SK-MEL-5 (cell line): ENCODE data around the gene BRSK2. TPM values are rescaled to one million over a fixed set of nuclear protein-coding genes. Genes with fewer than 3 reads are reported as not detected.
"Not testable (repeated sequence)": the region's sequence is repeated elsewhere in the genome, so short reads cannot be mapped to it uniquely, and the experiment has no call there.

Experiments used
- DNase-seq: peaks from one replicate; pipeline ENCODE4 v3.0.0-alpha.2; 2016; ENCODE audit warnings: low read depth, low spot score
- in situ Hi-C: cut with HindIII; loops from 2 replicates; pipeline ENCODE4 v1.10.0; 2016; ENCODE audit warnings: low sequenced_read_pairs, high pct_unique_total_duplicates, low pct_unique_long_range_greater_than_20kb
- total RNA-seq: library from RNA; depleted of rRNA; stranded (reverse); fragments of >200 nt; shearing (Covaris generic); gene quantifications from 2 replicates; pipeline ENCODE4 v1.2.3, GENCODE V29; 2014; rRNA removed

Gene BRSK2
- total RNA-seq, 1 experiment from 2014 or later = 4.5 TPM

DNA sequence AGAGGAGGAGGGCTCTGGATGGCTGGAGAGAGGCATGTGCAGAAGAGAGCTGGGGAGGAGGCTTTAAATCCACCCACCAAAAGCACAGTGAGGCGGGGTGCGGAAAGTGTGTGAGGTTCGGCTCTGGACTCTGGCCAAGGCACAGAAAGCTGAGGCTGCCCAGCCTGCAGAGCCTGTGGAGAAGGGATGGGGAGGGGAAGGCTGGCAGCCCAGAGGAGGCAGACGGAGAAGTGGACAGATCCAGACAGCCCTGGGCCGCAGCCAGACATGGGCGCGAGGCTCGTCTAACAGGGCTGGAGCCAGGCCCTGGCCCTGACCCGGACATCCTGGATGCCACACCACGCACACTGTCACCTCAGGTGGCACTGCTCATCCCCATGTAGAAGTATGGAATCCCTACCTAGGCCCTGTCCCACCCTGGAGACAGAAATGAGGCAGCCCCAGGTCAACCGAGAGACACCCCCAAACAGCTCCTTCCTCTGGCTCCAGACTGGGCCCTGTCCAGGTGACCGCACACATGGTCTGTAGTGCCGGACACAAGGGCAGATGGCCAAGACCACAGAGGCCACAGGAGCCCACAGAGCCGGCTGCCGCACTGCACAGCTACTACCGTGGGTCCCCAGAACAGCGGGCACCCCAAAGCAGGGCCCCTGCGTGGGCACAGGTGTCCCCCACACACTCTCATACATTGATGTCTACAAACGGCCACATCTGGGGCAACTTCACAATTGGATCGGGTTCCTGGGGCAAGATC, 113.4 kb downstream of the BRSK2 start:
- in situ Hi-C loops = no loop called here
- DNase-seq = no peak

DNA sequence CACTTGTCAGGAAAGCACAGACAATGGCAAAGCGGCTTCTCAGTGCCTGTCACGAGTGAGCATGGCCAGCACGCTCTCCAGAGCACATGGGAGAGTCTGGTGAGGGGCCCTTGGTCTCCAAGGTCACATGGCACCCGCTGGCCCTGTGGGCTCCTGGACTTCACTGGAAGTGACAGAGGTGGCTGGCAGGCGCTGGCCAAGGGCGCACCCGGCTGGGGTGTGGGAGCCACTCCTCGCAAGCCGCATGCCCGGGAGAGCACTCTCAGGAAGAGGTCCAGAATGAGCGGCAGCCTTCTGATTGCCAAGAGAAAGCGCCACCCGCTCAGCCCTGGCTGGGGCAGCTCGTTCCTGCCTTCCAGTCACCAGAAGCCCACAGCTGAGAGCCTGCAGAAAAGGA, 114.0 kb downstream of the BRSK2 start:
- no peak for DNase-seq
- in situ Hi-C loops = no loop called here

DNA sequence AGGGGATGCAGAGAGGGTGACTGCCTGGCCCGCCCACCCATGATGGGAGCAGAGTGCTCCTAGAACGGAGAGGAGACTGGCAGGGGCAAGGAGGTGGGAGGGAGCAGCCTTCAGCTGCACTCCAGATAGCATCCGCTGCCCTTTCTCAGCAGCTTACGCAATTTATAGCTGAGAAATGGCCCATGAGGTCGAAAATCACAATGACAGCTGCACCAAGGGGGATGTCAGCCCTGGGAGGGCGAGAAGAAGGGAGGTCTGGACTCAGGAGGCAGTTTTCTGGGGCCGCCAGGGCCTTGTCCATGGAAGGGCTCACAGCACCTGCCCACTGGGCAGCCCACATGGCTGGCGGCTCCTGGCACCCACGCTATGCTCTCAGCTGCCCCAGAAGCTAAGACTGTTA, 114.4 kb downstream of the BRSK2 start:
- in situ Hi-C loops = no loop called here
- no peak for DNase-seq

DNA sequence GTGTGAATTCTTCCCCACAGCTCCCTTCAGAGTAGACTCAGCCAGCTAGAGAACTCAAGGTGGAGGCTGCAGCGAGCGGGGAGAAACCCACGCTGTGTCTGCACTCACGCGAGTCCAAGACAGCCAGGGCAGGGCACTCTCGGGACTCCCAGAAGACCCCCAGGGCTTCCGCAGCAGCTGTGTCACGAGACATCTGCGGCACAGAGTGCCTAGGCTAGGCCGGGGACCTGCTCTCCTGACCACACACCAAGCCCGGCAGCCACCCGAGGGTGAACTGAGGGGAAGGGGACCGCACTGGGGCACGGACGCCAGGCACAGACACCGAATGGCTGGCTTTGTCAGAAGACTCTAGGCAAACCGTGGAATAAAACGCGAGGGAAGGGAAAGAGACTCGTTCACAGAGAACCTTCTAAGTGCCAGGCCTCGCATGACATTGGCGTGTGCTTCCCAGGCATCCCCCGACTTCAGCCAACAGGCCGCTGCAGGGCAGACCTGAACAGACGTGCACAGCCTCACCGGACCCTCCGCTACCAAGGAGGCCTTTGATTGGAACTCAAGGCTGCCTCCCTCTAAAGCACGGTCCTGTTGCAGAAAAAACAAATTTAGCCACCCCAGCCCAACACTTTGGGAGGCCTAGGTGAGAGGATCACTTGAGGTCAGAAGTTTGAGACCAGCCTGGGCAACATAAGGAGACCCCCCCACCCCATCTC, 115.0 kb downstream of the BRSK2 start:
- in situ Hi-C loops = no loop called here

DNA sequence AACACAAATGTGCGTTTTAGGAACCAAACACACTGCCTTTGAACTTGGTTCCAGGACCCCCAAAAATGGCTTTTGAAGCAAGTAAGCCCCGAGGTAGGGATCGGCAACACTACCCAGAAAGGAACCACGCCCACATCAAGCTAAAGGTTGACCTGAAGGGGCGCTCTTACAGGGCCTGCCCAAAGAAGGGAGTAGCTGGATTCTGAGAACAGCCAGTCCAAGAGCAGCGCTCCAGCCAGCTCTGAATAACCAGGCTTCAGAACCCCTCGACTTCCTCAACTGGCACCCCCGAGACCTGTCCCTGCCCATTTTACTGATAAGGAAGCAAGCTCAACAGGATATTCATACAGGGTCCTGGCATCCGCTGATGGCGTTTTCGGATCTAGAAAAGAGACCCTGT, 115.7 kb downstream of the BRSK2 start:
- in situ Hi-C loops = no loop called here
- no peak for DNase-seq

More for the DNA sequence above, 115.0 kb downstream of the BRSK2 start:
- DNase-seq = no peak

DNA sequence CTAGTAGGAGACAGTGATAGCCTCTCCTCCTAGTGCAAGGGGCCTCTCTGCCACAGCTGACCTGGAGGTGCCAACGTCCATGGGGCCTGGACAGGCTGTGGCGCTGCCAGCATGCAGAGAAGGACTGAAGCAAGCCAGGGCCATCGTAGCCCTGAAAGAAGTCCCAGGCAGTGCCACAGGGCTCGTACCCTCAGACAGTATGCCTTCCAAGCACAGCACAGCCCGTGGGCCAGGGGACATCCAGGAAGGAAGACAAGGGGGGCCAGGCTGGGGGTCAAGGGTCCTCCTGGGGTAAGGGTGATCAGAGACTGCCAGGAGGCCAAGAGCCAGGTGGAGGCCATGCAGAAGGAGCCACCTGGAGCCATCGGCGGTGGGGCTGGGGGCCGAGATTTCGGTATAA, 117.2 kb downstream of the BRSK2 start:
- in situ Hi-C loops = no loop called here

DNA sequence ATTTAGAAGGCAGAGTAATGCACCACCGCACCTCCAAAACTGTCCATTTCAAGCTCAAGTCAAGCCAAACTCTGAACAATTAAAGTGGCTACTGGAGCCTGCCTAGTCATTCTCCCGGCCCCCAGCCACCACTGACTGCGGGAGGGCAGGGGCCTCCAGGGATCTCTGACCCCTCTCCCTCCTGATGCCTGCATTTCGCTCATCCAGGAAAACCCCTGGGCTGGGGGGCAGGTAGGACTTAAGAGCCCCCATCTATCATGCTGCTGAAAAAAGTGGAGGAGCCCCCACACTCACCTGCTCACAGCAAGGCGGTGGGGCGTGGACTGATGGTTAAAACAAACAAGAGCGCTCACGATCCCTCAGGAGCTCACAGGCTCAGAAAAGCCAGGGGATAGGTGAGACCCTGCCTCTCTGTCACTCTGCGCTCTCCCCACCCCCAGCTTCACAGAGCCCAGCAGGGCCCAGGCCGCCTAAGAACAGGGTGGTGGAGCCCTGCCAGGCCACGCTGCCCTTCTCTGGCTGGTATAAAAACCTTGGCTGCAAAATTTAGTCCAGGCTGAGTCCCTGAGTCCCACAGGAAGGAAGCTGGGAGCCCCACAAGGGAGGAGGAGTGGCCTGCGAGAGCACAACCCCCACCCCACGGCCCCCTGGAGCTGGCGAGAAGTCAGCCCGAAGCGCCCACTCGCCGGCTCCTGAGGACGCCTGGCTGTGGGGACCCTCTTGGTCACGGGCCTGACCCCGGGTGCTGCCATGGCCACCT, 117.8 kb downstream of the BRSK2 start:
- DNase-seq = no peak
- in situ Hi-C loops = no loop called here

More for the DNA sequence above, 117.2 kb downstream of the BRSK2 start:
- no peak for DNase-seq

DNA sequence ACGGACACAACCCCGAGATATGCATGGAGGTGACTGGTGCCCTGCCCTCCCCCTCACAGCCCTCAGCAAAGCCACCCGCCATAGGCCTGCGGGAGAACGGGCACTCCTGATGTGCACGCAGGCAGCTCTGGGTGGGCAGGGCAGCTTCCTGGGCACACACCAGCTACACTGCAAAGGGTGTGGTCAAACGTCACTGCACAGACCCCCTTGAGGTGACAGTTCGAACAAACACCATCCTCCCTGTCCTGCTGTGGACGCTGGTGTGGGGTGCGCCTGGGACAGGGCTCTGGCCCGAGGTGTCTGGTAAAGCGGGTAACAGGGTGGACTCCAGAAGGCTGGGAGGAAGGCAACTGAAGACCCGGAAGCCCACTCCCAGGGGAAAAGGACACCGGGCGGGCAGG, 118.8 kb downstream of the BRSK2 start:
- DNase-seq = no peak
- in situ Hi-C loops = no loop called here

DNA sequence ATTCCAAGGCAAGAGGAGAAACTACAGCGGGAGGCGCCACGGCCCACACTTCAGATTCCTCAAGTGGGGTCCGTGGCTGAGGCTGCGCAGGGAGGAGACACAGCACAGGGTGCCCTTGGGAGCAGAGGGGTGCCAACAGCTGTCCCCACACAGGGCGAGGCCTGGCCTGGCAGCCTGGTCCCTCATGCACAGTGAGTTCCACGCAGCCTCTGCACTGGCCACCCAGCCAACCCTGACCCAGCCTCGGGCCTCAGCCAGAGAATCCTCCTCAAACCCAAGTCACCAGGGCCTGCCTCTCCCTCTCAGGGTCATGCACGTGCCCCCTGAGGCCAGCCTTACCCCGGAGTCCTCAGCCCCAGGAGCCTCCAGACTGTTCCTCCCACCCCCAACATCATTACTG, 119.3 kb downstream of the BRSK2 start:
- in situ Hi-C loops = no loop called here
- DNase-seq = no peak

DNA sequence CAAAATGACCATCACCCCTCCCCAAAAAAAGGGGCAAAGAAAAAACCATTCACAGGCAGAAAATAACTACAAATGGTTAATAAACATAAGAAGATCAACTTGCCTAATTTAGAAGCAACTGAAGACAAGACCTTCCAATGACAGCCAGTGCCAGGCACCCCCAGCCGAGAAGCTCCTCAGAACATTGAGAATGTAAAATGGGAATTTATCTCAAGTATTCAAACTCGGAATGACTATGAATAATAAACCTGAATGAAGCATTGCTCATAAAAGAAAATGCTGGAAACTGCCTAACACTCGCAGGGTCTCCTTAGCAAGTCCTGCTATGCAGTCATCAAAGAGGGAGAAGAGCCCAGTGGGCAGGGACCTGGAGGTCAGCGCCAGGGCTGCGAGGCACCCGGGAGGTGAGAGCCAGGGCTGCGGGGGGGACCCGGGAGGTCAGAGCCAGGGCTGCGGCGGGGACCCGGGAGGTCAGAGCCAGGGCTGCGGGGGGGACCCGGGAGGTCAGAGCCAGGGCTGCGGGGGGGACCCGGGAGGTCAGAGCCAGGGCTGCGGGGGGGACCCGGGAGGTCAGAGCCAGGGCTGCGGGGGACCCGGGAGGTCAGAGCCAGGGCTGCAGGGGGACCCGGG, 120.0 kb downstream of the BRSK2 start:
- in situ Hi-C loops = no loop called here
- DNase-seq = no peak

DNA sequence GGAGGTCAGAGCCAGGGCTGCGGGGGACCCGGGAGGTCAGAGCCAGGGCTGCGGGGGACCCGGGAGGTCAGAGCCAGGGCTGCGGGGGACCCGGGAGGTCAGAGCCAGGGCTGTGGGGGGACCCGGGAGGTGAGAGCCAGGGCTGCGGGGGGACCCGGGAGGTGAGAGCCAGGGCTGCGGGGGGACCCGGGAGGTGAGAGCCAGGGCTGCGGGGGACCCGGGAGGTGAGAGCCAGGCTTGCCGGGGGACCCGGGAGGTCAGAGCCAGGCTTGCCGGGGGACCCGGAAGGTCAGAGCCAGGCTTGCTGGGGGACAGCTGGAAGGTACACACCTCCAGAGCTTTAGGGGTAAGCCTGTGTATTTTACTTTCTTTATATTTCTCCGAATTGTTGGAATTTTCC, 120.6 kb downstream of the BRSK2 start:
- in situ Hi-C loops, DNase-seq: not testable (repeated sequence)

DNA sequence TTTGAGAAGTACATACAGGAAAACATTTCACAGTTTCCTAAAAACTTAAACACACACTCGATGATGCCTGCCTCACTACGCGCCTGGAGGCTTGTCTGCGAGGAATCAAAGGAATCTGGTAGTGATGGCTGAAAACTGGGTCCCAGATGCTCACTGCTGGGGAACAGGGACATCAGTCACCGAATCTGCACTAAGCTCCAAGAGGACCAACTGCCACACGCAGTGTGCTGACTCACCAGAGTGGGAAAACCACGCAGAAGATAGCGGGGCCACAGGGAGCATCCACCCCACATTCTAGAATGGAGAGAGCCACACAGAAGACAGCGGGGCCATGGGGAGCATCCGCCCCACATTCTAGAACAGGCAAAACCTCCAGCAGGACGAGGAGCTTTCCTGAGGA, 121.2 kb downstream of the BRSK2 start:
- DNase-seq = no peak
- in situ Hi-C loops = no loop called here

DNA sequence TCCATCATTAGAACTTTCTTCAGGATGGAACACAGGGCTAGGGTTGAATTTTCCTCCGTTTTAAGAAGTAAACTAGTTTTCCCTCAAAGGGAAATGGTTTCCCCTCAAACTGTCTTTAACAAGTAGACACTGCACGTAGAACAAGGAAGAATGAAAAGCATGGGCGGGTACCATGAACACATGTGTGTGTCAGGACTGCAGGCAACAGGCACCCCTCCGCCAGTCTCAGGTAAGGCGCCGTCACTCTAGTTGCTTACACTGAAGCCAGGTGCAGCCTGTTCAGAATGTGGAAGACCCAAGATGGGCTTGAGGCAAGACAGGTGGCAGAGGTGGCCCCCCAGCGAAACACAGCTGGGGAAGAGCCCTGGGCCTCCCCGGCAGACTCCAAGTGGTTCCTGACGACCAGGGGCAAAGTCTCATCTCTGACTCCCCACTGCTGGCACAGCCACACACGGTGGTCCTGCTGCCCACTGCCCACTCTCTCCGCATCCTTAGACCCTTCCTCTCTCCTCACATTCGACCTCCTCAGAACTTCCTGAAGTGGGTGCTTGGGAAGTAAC, 122.3 kb downstream of the BRSK2 start:
- in situ Hi-C loops = no loop called here
- DNase-seq = no peak

Other genes starting within 250 kb of the BRSK2 start
- not detected in 2 replicates for gene MUC5AC, start 232.0 kb upstream of the BRSK2 start, total RNA-seq
- gene MUC5B, start 166.9 kb upstream of the BRSK2 start, total RNA-seq = 0.21 and 0.35 TPM in 2 replicates
- 33.5 and 36.0 TPM in 2 replicates for gene TOLLIP, start 80.3 kb upstream of the BRSK2 start, total RNA-seq
- gene MOB2, start 96.8 kb downstream of the BRSK2 start, total RNA-seq = 18.0 and 22.5 TPM in 2 replicates
- 0.48 and 0.85 TPM in 2 replicates for gene DUSP8, start 182.3 kb downstream of the BRSK2 start, total RNA-seq
- not detected in 2 replicates for gene KRTAP5-1, start 195.3 kb downstream of the BRSK2 start, total RNA-seq
- gene KRTAP5-2, start 208.4 kb downstream of the BRSK2 start, total RNA-seq = 0.26 and 0.72 TPM in 2 replicates
- gene KRTAP5-3, start 218.5 kb downstream of the BRSK2 start, total RNA-seq = not detected in 2 replicates
- not detected in 2 replicates for gene KRTAP5-4, start 232.2 kb downstream of the BRSK2 start, total RNA-seq
- gene KRTAP5-5, start 239.8 kb downstream of the BRSK2 start, total RNA-seq = not detected in 2 replicates